Effector CD4-positive, alpha-beta T cell (primary cell): ENCODE data around the gene PSMD4.
A peak's percentile ranks its signal among the peaks of the same experiment; 100 is the strongest.

Experiments used
- DNase-seq: peaks from one replicate; pipeline ENCODE4 v3.0.0-alpha.2; 2020

The PSMD4 gene

GRCh38 chr1:151309811-151310323 lies 55.3 kb downstream of the PSMD4 start:
- no peak for DNase-seq

GRCh38 chr1:151311011-151311410 lies 56.5 kb downstream of the PSMD4 start:
- DNase-seq, result no peak

GRCh38 chr1:151311589-151312331 lies 57.2 kb downstream of the PSMD4 start:
- peak; percentile 41 for DNase-seq

GRCh38 chr1:151312411-151312810 lies 57.9 kb downstream of the PSMD4 start:
- no peak for DNase-seq

- DNase-seq, result no peak
These were observed 58.3 kb downstream of the PSMD4 start for GRCh38 chr1:151312826-151313225.

GRCh38 chr1:151313501-151313900 lies 59.0 kb downstream of the PSMD4 start:
- no peak for DNase-seq

- DNase-seq, result no peak
These were observed 59.8 kb downstream of the PSMD4 start for GRCh38 chr1:151314137-151314875.

- no peak for DNase-seq
These were observed 61.2 kb downstream of the PSMD4 start for GRCh38 chr1:151315565-151316235.
